GM12864 (cell line): ENCODE measurements around the gene ELMO1.

Experiments used
- DNase-seq: peaks from one replicate; pipeline ENCODE4 v3.0.0-alpha.2; 2011; ENCODE audit warnings: low read depth
- H3K4me3 ChIP-seq: 2 replicates; pipeline ENCODE4 v1.5.1; 2011; ENCODE audit warnings: mild to moderate bottlenecking, low read depth, low read length, control low read depth
- CTCF ChIP-seq: IDR thresholded peaks from 2 replicates; pipeline ENCODE4 v1.5.1; 2011; ENCODE audit warnings: low read depth, mild to moderate bottlenecking, moderate library complexity, low read length, control low read depth, inconsistent platforms; ENCODE audit errors: missing control alignments

ELMO1 gene

GRCh38 chr7:36946401-36946739, 502.3 kb downstream of the ELMO1 start:
- H3K4me3 ChIP-seq, result no peak overlapping the region
- TF ChIP-seq CTCF, result no peak
- DNase-seq, result no peak

DNA sequence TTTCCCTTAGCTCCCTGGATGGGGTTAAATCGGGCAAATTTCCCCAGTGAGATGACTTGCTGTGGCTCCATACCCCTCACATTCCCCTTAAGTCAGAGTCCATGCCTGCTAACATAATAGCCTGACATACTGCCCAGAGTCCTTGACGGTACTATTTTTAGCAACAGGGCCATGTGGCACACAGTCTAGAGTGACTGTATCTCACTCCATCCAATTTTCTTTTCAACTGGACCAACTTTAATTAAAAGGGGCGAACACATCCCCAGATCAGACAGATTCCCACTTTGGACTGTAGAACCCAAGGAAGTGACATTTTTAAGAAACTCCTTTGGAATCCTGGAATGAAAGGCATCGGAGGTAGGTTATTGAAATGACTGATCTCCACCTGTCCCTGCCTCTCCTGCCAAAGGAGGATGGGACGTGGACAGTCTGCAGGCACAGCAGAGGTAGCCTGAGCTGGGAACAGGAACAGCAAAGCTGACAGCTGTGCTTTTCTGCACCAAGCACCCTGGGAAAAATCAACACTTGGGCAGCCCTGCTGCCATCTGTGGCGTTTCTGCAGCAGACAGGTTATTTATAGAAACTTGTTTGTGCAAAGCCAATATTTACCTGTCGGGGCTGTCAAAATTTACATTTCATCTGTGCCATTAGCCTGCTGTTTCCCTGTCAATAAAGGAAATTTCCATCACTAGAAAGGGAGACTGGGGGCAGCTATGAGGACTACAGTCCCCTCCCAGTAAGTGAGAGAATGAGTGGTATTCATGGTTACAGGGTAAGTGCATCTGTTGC, 502.9 kb downstream of the ELMO1 start:
- no peak overlapping the region for H3K4me3 ChIP-seq
- DNase-seq, result no peak
- TF ChIP-seq CTCF, result no peak

GRCh38 chr7:36944838-36945237, 503.8 kb downstream of the ELMO1 start:
- no peak for DNase-seq
- H3K4me3 ChIP-seq, result no peak overlapping the region
- TF ChIP-seq CTCF, result no peak

GRCh38 chr7:36943591-36944435, 504.9 kb downstream of the ELMO1 start:
- TF ChIP-seq CTCF, result no peak
- DNase-seq, result no peak
- no peak overlapping the region for H3K4me3 ChIP-seq

GRCh38 chr7:36942955-36943354, 505.7 kb downstream of the ELMO1 start:
- TF ChIP-seq CTCF, result no peak
- DNase-seq, result no peak
- no peak overlapping the region for H3K4me3 ChIP-seq

- DNase-seq, result no peak
- no peak overlapping the region for H3K4me3 ChIP-seq
- no peak for TF ChIP-seq CTCF
Measured at GRCh38 chr7:36942541-36942940, 506.1 kb downstream of the ELMO1 start.

DNA sequence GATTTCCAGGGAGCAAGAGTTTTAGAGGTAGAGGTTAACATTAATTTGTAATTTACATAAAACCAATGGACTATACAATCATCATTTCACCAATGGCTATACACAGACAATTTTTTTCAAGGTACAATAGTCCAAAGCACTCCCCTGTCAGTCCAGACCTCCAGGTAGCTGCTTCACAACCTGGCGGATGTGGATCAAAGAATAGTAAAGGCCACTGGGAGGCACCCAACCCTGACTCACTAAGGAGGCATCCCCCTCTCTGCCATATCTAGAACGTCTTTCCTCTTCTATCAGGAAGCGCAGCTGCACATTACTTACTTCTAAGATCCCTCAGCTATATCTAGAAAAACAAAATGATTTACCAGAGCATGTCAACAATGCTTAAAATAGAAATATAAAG, 506.6 kb downstream of the ELMO1 start:
- no peak overlapping the region for H3K4me3 ChIP-seq
- no peak for DNase-seq
- TF ChIP-seq CTCF, result no peak
